SU-DHL-6 (cell line): ENCODE results near the gene DMBX1.

Experiments used
- CTCF ChIP-seq: fragments of 200-600 bp; sonication (generic); IDR thresholded peaks from one replicate; pipeline ENCODE4 v1.5.1; 2017; ENCODE audit warnings: antibody characterized with exemption, mild to moderate bottlenecking, low read length, moderate library complexity; ENCODE audit not compliant: insufficient read depth, poor library complexity, severe bottlenecking
- EZH2phosphoT487 ChIP-seq: fragments of 200-600 bp; sonication (generic), shearing (Covaris generic); conservative IDR thresholded peaks from 2 replicates; pipeline ENCODE4 v1.6.1; 2018; ENCODE audit warnings: mild to moderate bottlenecking, antibody characterized with exemption, low read length, moderate library complexity, mixed read lengths

DNA sequence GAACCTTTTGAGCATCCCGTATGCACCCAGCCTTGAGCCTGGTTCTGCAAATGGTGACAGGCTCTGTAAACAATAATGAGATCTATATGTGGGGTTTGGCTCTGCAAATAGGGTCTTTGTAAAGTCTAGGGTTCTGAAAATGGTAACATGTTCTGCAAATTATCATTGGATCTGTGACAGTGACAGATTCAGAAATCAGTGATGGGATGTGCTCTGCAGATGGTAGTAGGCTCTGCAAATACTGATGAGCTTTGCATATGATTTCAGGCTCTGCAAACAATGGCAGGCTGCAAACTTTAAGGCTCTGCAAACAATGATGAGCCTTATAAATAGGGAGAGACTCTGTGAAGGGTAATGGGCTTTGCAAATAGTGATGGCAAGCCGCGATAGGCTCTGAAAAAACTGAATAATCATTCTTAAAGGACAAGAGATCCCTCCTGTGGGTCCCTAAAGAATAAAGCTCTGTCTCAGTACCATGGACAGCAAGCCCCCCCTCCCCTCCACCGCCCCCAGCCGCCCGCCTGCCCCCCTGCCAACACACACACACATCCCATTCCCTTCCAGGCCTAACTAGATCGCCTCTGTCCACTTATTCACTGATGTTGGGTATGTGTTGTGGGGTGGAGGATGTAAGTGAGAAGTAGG lies 17.7 kb upstream of the DMBX1 start:
- TF ChIP-seq CTCF (no peak), EZH2phosphoT487 (no peak)
